ENCODE results near the gene TCF4.

The TCF4 gene

DNA sequence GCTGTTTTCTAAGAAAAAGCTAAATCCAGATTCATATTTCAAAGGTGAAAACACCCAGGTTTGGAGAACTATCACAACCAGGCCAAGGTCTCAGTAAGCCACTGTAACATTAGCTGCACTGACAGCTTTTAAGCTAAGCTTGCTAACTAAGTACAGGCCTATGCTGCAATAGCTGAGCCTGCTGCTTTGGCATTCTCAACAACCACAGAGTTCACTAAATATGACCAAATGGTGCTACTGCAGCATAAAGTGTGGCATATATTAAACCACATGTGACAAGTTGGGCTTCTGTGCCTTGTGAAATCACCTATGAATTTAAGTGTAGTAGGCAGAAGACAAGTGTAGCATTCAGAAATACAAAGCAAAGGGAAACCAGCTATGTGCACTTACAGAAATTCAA, 206.7 kb downstream of the TCF4 start:
- Histone ChIP-seq H3K9me2 (replicated peaks; ENCODE audit: low read depth, low read length) (no peaks in the 10 kb centered on the region), H3K36me3 (ENCODE audit: insufficient read depth, low read length) (no peaks in the 10 kb centered on the region), H4K20me1 (ENCODE audit: insufficient read depth, low read length, poor library complexity, severe bottlenecking) (no peaks in the 10 kb centered on the region), H3K9ac (ENCODE audit: low read depth, low read length, poor library complexity, severe bottlenecking) (no peak overlapping the region), H2AFZ (ENCODE audit: low read length) (no peak overlapping the region), H3K4me1 (ENCODE audit: insufficient read depth, low read length, poor library complexity, severe bottlenecking) (no peaks in the 10 kb centered on the region), H3F3A (ENCODE audit: low read depth) (no peaks in the 10 kb centered on the region), H3K27me3 (ENCODE audit: insufficient read depth, low read length, poor library complexity, severe bottlenecking) (no peaks in the 10 kb centered on the region), H3K4me3 (ENCODE audit: low read length, poor library complexity, severe bottlenecking) (no peak overlapping the region), H3K4me2 (ENCODE audit: low read depth, low read length, poor library complexity, severe bottlenecking) (no peak overlapping the region), H3K9me3 (ENCODE audit: insufficient read depth, low read depth, low read length) (no peaks in the 10 kb centered on the region), H3K79me2 (ENCODE audit: insufficient read depth, low read length) (no peaks in the 10 kb centered on the region)
- TF ChIP-seq, protein P1, sequence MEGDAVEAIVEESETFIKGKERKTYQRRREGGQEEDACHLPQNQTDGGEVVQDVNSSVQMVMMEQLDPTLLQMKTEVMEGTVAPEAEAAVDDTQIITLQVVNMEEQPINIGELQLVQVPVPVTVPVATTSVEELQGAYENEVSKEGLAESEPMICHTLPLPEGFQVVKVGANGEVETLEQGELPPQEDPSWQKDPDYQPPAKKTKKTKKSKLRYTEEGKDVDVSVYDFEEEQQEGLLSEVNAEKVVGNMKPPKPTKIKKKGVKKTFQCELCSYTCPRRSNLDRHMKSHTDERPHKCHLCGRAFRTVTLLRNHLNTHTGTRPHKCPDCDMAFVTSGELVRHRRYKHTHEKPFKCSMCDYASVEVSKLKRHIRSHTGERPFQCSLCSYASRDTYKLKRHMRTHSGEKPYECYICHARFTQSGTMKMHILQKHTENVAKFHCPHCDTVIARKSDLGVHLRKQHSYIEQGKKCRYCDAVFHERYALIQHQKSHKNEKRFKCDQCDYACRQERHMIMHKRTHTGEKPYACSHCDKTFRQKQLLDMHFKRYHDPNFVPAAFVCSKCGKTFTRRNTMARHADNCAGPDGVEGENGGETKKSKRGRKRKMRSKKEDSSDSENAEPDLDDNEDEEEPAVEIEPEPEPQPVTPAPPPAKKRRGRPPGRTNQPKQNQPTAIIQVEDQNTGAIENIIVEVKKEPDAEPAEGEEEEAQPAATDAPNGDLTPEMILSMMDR (conservative IDR thresholded peaks at IDR 0.05; ENCODE audit: low read length): no peak
- no peak for TF ChIP-seq EZH2phosphoT487 (IDR thresholded peaks at IDR 0.05; ENCODE audit: borderline replicate concordance)

GRCh38 chr18:55380589-55380988, 207.4 kb downstream of the TCF4 start:
- no peaks in the 10 kb centered on the region for H3K79me2 ChIP-seq (ENCODE audit: insufficient read depth, low read length)

DNA sequence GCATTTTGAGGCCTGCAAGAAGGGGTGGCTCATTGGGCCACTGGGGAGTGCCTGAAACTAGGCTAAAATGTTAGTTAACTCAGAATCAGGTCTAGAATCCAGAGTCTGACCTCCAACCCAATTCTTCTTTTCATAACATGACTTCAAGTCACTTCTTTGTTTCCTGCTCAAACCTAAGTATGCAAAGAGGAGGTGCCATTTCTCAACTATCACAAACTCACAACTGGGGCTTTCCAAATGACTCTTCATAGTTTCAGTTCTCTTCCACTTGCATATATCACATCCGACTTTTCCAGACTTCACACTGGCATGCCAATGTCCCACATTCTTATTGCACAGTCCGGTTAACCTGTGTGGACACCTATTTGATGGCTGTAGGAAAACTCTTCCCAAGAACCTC, 211.6 kb downstream of the TCF4 start:
- Histone ChIP-seq H4K20me1 (ENCODE audit: insufficient read depth, low read length, poor library complexity, severe bottlenecking) (no peaks in the 10 kb centered on the region), H3K27me3 (ENCODE audit: insufficient read depth, low read length, poor library complexity, severe bottlenecking) (no peaks in the 10 kb centered on the region), H2AFZ (ENCODE audit: low read length) (no peak overlapping the region), H3K36me3 (ENCODE audit: insufficient read depth, low read length) (no peaks in the 10 kb centered on the region), H3K4me1 (ENCODE audit: insufficient read depth, low read length, poor library complexity, severe bottlenecking) (no peaks in the 10 kb centered on the region), H3K9ac (ENCODE audit: low read depth, low read length, poor library complexity, severe bottlenecking) (no peak overlapping the region), H3K4me2 (ENCODE audit: low read depth, low read length, poor library complexity, severe bottlenecking) (no peak overlapping the region), H3K4me3 (ENCODE audit: low read length, poor library complexity, severe bottlenecking) (no peak overlapping the region), H3K79me2 (ENCODE audit: insufficient read depth, low read length) (no peaks in the 10 kb centered on the region), H3K9me3 (ENCODE audit: insufficient read depth, low read depth, low read length) (no peaks in the 10 kb centered on the region), H3K9me2 (replicated peaks; ENCODE audit: low read depth, low read length) (no peaks in the 10 kb centered on the region), H3F3A (ENCODE audit: low read depth) (no peaks in the 10 kb centered on the region)
- no peak for TF ChIP-seq EZH2phosphoT487 (IDR thresholded peaks at IDR 0.05; ENCODE audit: borderline replicate concordance)
- TF ChIP-seq, protein P1 (conservative IDR thresholded peaks at IDR 0.05; ENCODE audit: low read length): no peak

More at GRCh38 chr18:55380589-55380988, 207.4 kb downstream of the TCF4 start:
- H4K20me1 ChIP-seq (ENCODE audit: insufficient read depth, low read length, poor library complexity, severe bottlenecking): no peaks in the 10 kb centered on the region
- H3K9me2 ChIP-seq (replicated peaks; ENCODE audit: low read depth, low read length): no peaks in the 10 kb centered on the region
- H2AFZ ChIP-seq (ENCODE audit: low read length): no peak overlapping the region
- no peaks in the 10 kb centered on the region for H3K4me1 ChIP-seq (ENCODE audit: insufficient read depth, low read length, poor library complexity, severe bottlenecking)
- no peaks in the 10 kb centered on the region for H3F3A ChIP-seq (ENCODE audit: low read depth)
- TF ChIP-seq, protein P1 (conservative IDR thresholded peaks at IDR 0.05; ENCODE audit: low read length): no peak
- TF ChIP-seq EZH2phosphoT487 (IDR thresholded peaks at IDR 0.05; ENCODE audit: borderline replicate concordance): no peak
- H3K4me3 ChIP-seq (ENCODE audit: low read length, poor library complexity, severe bottlenecking): no peak overlapping the region
- H3K4me2 ChIP-seq (ENCODE audit: low read depth, low read length, poor library complexity, severe bottlenecking): no peak overlapping the region
- no peak overlapping the region for H3K9ac ChIP-seq (ENCODE audit: low read depth, low read length, poor library complexity, severe bottlenecking)
- no peaks in the 10 kb centered on the region for H3K9me3 ChIP-seq (ENCODE audit: insufficient read depth, low read depth, low read length)
- no peaks in the 10 kb centered on the region for H3K36me3 ChIP-seq (ENCODE audit: insufficient read depth, low read length)
- no peaks in the 10 kb centered on the region for H3K27me3 ChIP-seq (ENCODE audit: insufficient read depth, low read length, poor library complexity, severe bottlenecking)

Measured in Loucy (cell line).